ENCODE data around the gene CACNB2. TPM values are rescaled to one million over a fixed set of nuclear protein-coding genes. Genes with fewer than 3 reads are reported as not detected.

The CACNB2 gene
- total and polyA plus RNA-seq, 2 of the 13 experiments (the other 11 are each of a cell fraction or from before 2014, with no cell fraction given) = not detected

DNA sequence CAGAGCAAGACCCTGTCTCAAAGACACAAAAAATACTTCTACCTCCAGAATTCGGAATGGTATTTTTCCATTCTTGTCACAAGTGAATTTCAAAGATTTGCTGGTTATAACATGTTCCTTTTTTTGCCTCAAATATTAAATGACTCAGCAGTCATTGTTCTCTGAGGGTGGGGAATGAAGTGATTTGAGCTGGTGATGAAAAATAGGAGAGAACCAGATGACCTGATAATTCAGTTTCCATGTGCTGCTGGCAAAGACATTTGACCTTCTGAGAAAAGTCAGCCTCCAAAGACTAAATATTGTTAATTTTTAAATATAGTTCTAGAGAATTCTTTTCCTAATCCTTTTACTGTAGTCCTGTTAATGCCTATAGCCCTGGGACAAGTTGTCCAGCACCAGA is 78.9 kb downstream of the CACNB2 start (continued):
- TF ChIP-seq, protein P1, sequence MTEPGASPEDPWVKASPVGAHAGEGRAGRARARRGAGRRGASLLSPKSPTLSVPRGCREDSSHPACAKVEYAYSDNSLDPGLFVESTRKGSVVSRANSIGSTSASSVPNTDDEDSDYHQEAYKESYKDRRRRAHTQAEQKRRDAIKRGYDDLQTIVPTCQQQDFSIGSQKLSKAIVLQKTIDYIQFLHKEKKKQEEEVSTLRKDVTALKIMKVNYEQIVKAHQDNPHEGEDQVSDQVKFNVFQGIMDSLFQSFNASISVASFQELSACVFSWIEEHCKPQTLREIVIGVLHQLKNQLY (CRISPR knock-in tag; IDR thresholded peaks at IDR 0.05) = no peak
- TF ChIP-seq TCF7 (IDR thresholded peaks at IDR 0.05; ENCODE audit: low read depth) = no peak
- TF ChIP-seq NFE2 (CRISPR knock-in tag; IDR thresholded peaks at IDR 0.05) = no peak
- TF ChIP-seq, protein P2, sequence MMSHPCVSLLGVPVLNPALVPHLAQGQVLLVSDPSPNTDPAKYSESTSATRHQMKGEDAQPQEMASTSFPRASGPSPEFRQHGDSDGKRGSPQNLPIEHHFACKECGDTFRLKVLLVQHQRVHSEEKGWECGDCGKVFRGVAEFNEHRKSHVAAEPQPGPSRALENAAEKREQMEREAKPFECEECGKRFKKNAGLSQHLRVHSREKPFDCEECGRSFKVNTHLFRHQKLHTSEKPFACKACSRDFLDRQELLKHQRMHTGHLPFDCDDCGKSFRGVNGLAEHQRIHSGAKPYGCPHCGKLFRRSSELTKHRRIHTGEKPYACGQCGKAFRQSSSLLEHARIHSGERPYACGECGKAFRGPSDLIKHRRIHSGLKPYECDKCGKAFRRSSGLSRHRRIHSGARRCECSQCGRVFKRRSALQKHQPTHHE (CRISPR knock-in tag; IDR thresholded peaks at IDR 0.05; ENCODE audit: borderline replicate concordance) = no peak
- TF ChIP-seq, protein P3, sequence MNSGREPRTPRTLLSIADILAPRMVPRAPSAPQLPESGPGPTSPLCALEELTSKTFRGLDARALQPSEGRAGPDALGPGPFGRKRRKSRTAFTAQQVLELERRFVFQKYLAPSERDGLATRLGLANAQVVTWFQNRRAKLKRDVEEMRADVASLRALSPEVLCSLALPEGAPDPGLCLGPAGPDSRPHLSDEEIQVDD (CRISPR knock-in tag; IDR thresholded peaks at IDR 0.05; ENCODE audit: borderline replicate concordance) = no peak
- TF ChIP-seq ZNF563 (CRISPR knock-in tag; IDR thresholded peaks at IDR 0.05) = no peak

DNA sequence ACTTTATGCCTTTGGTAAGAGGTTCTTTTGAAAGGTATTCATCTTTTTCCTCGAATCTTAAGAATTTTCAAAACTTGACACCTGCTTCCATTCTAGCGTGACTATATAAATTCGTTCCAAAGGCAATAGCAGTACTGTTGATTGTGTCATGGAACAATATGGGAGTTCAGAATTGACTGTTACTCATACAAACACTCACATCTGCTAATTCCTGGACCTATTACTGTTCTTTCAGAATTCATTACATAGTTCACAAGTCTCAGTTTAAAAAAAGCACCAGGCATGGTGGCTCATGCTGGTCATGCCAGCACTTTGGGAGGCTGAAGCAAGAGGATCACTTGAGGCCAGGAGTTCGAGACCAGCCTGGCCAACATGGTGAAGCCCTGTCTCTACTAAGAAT is 80.9 kb downstream of the CACNB2 start:
- H3K79me2 ChIP-seq (ENCODE audit: insufficient read depth, low read length) = no peaks in the 10 kb centered on the region
- H3K4me3 ChIP-seq (replicated peaks in 1 of 3; ENCODE audit: insufficient read depth in 1 of 3, low read depth in 2 of 3, low read length in 3 of 3) = no peak overlapping the region
- ChIA-PET CTCF (ENCODE audit: low intra/inter-chr PET ratio, low total read pairs) (no interaction called here), POLR2A (no interaction called here)
- DNase-seq (ENCODE audit: low spot score) (no peak), FAIRE-seq (no peak), ATAC-seq (no peak)
- H3K27me3 ChIP-seq (ENCODE audit: control insufficient read depth in 1 of 2, insufficient read depth in 2 of 2, low read length in 2 of 2) = peaks cover 1 to 4% of the 10 kb centered on the region in 2 experiments; a peak in 1 of 5 replicates
- no peak overlapping the region for H3K27ac ChIP-seq (ENCODE audit: extremely low read length, insufficient read depth, low read length)
- no peaks in the 10 kb centered on the region for H3K36me3 ChIP-seq (replicated peaks in 1 of 2; ENCODE audit: control insufficient read depth in 1 of 2, insufficient read depth in 2 of 2, low read length in 2 of 2)
- H3K9me3 ChIP-seq (ENCODE audit: low read length) = no peaks in the 10 kb centered on the region
- no peaks in the 10 kb centered on the region for H4K20me1 ChIP-seq (ENCODE audit: insufficient read depth, low read length)
- H3K4me1 ChIP-seq (ENCODE audit: insufficient read depth, low read length) = no peaks in the 10 kb centered on the region
- H3K4me2 ChIP-seq (ENCODE audit: low read depth, low read length) = no peak overlapping the region
- in situ Hi-C loops (cut with HindIII; ENCODE audit: extremely low pct_ligation_motif_present, low pct_unique_long_range_greater_than_20kb) (no loop called here), intact Hi-C loops (cut with micrococcal nuclease; ENCODE audit: unreplicated experiment) (no loop called here)
- H2AFZ ChIP-seq (ENCODE audit: low read length) = no peak overlapping the region
- TF ChIP-seq, protein P4, sequence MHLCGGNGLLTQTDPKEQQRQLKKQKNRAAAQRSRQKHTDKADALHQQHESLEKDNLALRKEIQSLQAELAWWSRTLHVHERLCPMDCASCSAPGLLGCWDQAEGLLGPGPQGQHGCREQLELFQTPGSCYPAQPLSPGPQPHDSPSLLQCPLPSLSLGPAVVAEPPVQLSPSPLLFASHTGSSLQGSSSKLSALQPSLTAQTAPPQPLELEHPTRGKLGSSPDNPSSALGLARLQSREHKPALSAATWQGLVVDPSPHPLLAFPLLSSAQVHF (CRISPR knock-in tag; IDR thresholded peaks at IDR 0.05) = no peak
- TF ChIP-seq RFX5 (IDR thresholded peaks at IDR 0.05; ENCODE audit: low read depth, low read length) (no peak), ZNF335 (CRISPR knock-in tag; IDR thresholded peaks at IDR 0.05) (no peak), KDM5A (IDR thresholded peaks at IDR 0.05; ENCODE audit: borderline replicate concordance, low read length) (no peak), ATAD3A (CRISPR knock-in tag; IDR thresholded peaks at IDR 0.05) (no peak), SNRNP70 (IDR thresholded peaks at IDR 0.05; ENCODE audit: low read depth, low read length) (no peak), SMAD1 (CRISPR knock-in tag; IDR thresholded peaks at IDR 0.05; ENCODE audit: borderline replicate concordance, low read depth) (no peak), NFYB (CRISPR knock-in tag; IDR thresholded peaks at IDR 0.05) (no peak), ZMYM3 (CRISPR knock-in tag; IDR thresholded peaks at IDR 0.05) (no peak)
- TF ChIP-seq, protein P5, sequence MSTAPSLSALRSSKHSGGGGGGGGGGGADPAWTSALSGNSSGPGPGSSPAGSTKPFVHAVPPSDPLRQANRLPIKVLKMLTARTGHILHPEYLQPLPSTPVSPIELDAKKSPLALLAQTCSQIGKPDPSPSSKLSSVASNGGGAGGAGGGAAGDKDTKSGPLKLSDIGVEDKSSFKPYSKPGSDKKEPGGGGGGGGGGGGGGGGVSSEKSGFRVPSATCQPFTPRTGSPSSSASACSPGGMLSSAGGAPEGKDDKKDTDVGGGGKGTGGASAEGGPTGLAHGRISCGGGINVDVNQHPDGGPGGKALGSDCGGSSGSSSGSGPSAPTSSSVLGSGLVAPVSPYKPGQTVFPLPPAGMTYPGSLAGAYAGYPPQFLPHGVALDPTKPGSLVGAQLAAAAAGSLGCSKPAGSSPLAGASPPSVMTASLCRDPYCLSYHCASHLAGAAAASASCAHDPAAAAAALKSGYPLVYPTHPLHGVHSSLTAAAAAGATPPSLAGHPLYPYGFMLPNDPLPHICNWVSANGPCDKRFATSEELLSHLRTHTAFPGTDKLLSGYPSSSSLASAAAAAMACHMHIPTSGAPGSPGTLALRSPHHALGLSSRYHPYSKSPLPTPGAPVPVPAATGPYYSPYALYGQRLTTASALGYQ (CRISPR knock-in tag; IDR thresholded peaks at IDR 0.05) = no peak
- TF ChIP-seq, protein P6, sequence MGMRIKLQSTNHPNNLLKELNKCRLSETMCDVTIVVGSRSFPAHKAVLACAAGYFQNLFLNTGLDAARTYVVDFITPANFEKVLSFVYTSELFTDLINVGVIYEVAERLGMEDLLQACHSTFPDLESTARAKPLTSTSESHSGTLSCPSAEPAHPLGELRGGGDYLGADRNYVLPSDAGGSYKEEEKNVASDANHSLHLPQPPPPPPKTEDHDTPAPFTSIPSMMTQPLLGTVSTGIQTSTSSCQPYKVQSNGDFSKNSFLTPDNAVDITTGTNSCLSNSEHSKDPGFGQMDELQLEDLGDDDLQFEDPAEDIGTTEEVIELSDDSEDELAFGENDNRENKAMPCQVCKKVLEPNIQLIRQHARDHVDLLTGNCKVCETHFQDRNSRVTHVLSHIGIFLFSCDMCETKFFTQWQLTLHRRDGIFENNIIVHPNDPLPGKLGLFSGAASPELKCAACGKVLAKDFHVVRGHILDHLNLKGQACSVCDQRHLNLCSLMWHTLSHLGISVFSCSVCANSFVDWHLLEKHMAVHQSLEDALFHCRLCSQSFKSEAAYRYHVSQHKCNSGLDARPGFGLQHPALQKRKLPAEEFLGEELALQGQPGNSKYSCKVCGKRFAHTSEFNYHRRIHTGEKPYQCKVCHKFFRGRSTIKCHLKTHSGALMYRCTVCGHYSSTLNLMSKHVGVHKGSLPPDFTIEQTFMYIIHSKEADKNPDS (CRISPR knock-in tag; IDR thresholded peaks at IDR 0.05) = no peak
- H3K9ac ChIP-seq (ENCODE audit: insufficient read depth, low read depth, low read length) = no peak overlapping the region
- BruUV-seq (replicated peaks) = no TSS peak
- 0% methylated on average over 4 of the region's 4 CpGs for WGBS (ENCODE audit: low lambda C conversion rate)
